HEK293T (cell line): Measurements from ENCODE around the gene EFCC1.

Experiments
- ARNT ChIP-seq: fragments of 450-650 bp; IDR thresholded peaks from 2 replicates; pipeline ENCODE4 v1.6.1; 2017; ENCODE audit warnings: mild to moderate bottlenecking
- BHLHE40 ChIP-seq: fragments of 450-650 bp; IDR thresholded peaks from 2 replicates; pipeline ENCODE4 v1.6.1; 2016; ENCODE audit warnings: mild to moderate bottlenecking, moderate library complexity, borderline replicate concordance
- ELF4 ChIP-seq: fragments of 450-650 bp; IDR thresholded peaks from 2 replicates; pipeline ENCODE4 v1.6.1; 2017; ENCODE audit warnings: antibody characterized with exemption
- FOXA1 ChIP-seq: fragments of 450-650 bp; IDR thresholded peaks from 2 replicates; pipeline ENCODE4 v1.6.1; 2016; ENCODE audit warnings: mild to moderate bottlenecking
- FOXM1 ChIP-seq: fragments of 450-650 bp; IDR thresholded peaks from 2 replicates; pipeline ENCODE4 v1.6.1; 2017; ENCODE audit warnings: mild to moderate bottlenecking, borderline replicate concordance
- SP1 ChIP-seq: fragments of 450-650 bp; IDR thresholded peaks from 2 replicates; pipeline ENCODE4 v1.6.1; 2017
- SUZ12 ChIP-seq: fragments of 450-650 bp; IDR thresholded peaks from 2 replicates; pipeline ENCODE4 v1.6.1; 2016; ENCODE audit warnings: mild to moderate bottlenecking
- TF ChIP-seq, protein P1 (sequence below): fragments of 450-650 bp; IDR thresholded peaks from 2 replicates; pipeline ENCODE4 v1.6.1; 2016

GRCh38 chr3:128996726-128997125 is 4.4 kb upstream of the EFCC1 start:
- no peak for TF ChIP-seq FOXM1
- no peak for TF ChIP-seq BHLHE40
- TF ChIP-seq SP1: no peak
- TF ChIP-seq ARNT: no peak
- TF ChIP-seq FOXA1: no peak
- TF ChIP-seq ELF4: no peak
- no peak for TF ChIP-seq SUZ12
- TF ChIP-seq, protein P1, sequence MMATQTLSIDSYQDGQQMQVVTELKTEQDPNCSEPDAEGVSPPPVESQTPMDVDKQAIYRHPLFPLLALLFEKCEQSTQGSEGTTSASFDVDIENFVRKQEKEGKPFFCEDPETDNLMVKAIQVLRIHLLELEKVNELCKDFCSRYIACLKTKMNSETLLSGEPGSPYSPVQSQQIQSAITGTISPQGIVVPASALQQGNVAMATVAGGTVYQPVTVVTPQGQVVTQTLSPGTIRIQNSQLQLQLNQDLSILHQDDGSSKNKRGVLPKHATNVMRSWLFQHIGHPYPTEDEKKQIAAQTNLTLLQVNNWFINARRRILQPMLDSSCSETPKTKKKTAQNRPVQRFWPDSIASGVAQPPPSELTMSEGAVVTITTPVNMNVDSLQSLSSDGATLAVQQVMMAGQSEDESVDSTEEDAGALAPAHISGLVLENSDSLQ: no peak
